ENCODE data around the gene ZSWIM6.

The ZSWIM6 gene

GRCh38 chr5:61306531-61307131 is 25.4 kb upstream of the ZSWIM6 start:
- DNase-seq (ENCODE audit: extremely low read depth in 1 of 2, low read depth in 1 of 2): no peak

- no peak for DNase-seq (ENCODE audit: extremely low read depth in 1 of 2, low read depth in 1 of 2)
These were observed 24.9 kb upstream of the ZSWIM6 start for GRCh38 chr5:61307191-61307590.

GRCh38 chr5:61307611-61308010 is 24.4 kb upstream of the ZSWIM6 start:
- no peak for DNase-seq (ENCODE audit: extremely low read depth in 1 of 2, low read depth in 1 of 2)

GRCh38 chr5:61308712-61309111 is 23.3 kb upstream of the ZSWIM6 start:
- DNase-seq (ENCODE audit: extremely low read depth in 1 of 2, low read depth in 1 of 2): no peak

- DNase-seq (ENCODE audit: extremely low read depth in 1 of 2, low read depth in 1 of 2): no peak
These were observed 22.9 kb upstream of the ZSWIM6 start for GRCh38 chr5:61309115-61309514.

GRCh38 chr5:61311056-61311610 is 20.9 kb upstream of the ZSWIM6 start:
- no peak for DNase-seq (ENCODE audit: extremely low read depth in 1 of 2, low read depth in 1 of 2)

- no peak for DNase-seq (ENCODE audit: extremely low read depth in 1 of 2, low read depth in 1 of 2)
These were observed 19.9 kb upstream of the ZSWIM6 start for GRCh38 chr5:61311836-61312808.

GRCh38 chr5:61313960-61314681 is 17.9 kb upstream of the ZSWIM6 start:
- no peak for DNase-seq (ENCODE audit: extremely low read depth in 1 of 2, low read depth in 1 of 2)

GRCh38 chr5:61318376-61318775 is 13.7 kb upstream of the ZSWIM6 start:
- no peak for DNase-seq (ENCODE audit: extremely low read depth in 1 of 2, low read depth in 1 of 2)

- DNase-seq (ENCODE audit: extremely low read depth in 1 of 2, low read depth in 1 of 2): no peak
These were observed 12.5 kb upstream of the ZSWIM6 start for GRCh38 chr5:61319388-61320146.

GRCh38 chr5:61320860-61321259 is 11.2 kb upstream of the ZSWIM6 start:
- DNase-seq (ENCODE audit: extremely low read depth in 1 of 2, low read depth in 1 of 2): no peak

GRCh38 chr5:61321669-61322068 is 10.4 kb upstream of the ZSWIM6 start:
- no peak for DNase-seq (ENCODE audit: extremely low read depth in 1 of 2, low read depth in 1 of 2)

- no peak for DNase-seq (ENCODE audit: extremely low read depth in 1 of 2, low read depth in 1 of 2)
These were observed 9.0 kb upstream of the ZSWIM6 start for GRCh38 chr5:61322738-61323725.

- DNase-seq (ENCODE audit: extremely low read depth in 1 of 2, low read depth in 1 of 2): no peak
These were observed 4.0 kb upstream of the ZSWIM6 start for GRCh38 chr5:61327760-61328753.

GRCh38 chr5:61328791-61329549 is 3.1 kb upstream of the ZSWIM6 start:
- DNase-seq (ENCODE audit: extremely low read depth in 1 of 2, low read depth in 1 of 2): no peak

- DNase-seq (ENCODE audit: extremely low read depth in 1 of 2, low read depth in 1 of 2): no peak
These were observed 2.4 kb upstream of the ZSWIM6 start for GRCh38 chr5:61329550-61330128.

- DNase-seq (ENCODE audit: extremely low read depth in 1 of 2, low read depth in 1 of 2): no peak
These were observed 1.7 kb upstream of the ZSWIM6 start for GRCh38 chr5:61330341-61330844.
